ENCODE results near the gene GIMD1. TPM values are rescaled to one million over a fixed set of nuclear protein-coding genes. Genes with fewer than 3 reads are reported as not detected.
A peak's percentile ranks its signal among the peaks of the same experiment; 100 is the strongest.
"Not testable (repeated sequence)": the region's sequence is repeated elsewhere in the genome, so short reads cannot be mapped to it uniquely, and the experiment has no call there.

Gene GIMD1
- total RNA-seq, 1 donor from 2014 or later, result not detected

DNA sequence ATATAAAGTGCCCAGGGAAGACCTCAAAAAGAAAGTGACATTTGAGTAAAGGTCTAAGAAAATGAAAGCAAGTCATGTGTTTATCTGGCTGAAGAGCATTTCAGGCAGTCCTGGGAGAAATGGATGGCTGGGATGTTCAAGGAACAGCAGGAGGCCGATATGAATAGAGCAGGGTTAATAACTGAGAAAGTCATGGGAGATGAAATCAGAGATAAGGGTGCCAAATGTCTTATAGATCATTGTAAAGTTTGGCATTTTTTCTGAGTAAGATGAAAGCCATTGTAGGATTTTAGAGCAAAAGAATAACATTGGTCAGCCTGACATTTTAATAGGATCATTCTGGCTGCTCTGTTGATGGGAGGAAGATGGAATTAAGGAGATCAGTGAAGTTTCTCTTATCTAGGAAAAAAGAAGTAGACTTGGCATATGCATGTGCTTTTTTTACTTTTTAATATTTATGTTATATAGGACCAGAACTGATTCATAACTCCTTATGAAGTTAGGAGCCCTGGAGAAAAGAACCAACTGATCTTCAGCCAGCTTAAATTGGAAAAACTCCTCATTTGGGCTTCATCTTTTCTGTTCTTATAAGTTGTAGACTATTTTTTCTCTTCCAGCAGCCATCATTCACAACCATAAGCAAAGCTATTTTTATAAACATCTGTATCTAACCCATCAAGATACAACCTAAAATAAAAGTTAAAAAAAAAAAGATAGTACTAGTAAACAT is 33.7 kb downstream of the GIMD1 start:
- DNase-seq (ENCODE audit: low spot score), result no peak
- TF ChIP-seq, protein P1, sequence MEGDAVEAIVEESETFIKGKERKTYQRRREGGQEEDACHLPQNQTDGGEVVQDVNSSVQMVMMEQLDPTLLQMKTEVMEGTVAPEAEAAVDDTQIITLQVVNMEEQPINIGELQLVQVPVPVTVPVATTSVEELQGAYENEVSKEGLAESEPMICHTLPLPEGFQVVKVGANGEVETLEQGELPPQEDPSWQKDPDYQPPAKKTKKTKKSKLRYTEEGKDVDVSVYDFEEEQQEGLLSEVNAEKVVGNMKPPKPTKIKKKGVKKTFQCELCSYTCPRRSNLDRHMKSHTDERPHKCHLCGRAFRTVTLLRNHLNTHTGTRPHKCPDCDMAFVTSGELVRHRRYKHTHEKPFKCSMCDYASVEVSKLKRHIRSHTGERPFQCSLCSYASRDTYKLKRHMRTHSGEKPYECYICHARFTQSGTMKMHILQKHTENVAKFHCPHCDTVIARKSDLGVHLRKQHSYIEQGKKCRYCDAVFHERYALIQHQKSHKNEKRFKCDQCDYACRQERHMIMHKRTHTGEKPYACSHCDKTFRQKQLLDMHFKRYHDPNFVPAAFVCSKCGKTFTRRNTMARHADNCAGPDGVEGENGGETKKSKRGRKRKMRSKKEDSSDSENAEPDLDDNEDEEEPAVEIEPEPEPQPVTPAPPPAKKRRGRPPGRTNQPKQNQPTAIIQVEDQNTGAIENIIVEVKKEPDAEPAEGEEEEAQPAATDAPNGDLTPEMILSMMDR (IDR thresholded peaks at IDR 0.05), result no peak
- peaks cover 10% of the 10 kb centered on the region for H3K9me3 Mint-ChIP-seq (ENCODE audit: low read depth)
- no peaks in the 10 kb centered on the region for H3K27me3 Mint-ChIP-seq (ENCODE audit: low read depth)
- H3K4me1 Mint-ChIP-seq (ENCODE audit: low read depth), result peaks cover 5% of the 10 kb centered on the region
- H3K36me3 Mint-ChIP-seq (ENCODE audit: low read depth), result peaks cover 43% of the 10 kb centered on the region
- H3K27ac Mint-ChIP-seq (ENCODE audit: unreplicated experiment), result no peak overlapping the region
- H3K4me3 Mint-ChIP-seq (ENCODE audit: unreplicated experiment), result no peak overlapping the region

DNA sequence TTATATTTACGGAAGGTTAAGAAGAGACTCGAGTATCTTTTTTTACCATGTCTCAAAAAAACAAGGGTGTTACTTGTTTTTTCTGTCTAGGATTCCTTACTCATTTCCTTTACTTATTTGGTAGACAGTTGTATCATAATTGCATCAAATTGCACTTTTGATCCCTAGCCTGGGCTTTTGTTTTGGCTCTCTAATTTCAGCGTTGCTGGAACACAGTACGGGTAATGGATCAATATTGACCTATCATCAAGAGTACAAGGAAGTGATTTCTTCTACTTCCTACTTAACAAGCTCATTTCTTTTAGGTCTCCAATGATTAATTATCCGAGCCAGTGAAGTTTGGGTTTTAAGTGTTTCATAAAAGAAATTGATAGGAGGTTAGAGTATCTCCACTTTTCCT is 35.4 kb downstream of the GIMD1 start:
- Mint-ChIP-seq H3K9me3 (ENCODE audit: low read depth) (peaks cover 10% of the 10 kb centered on the region), H3K36me3 (ENCODE audit: low read depth) (peaks cover 33% of the 10 kb centered on the region), H3K4me1 (ENCODE audit: low read depth) (peaks cover 5% of the 10 kb centered on the region), H3K27ac (ENCODE audit: unreplicated experiment) (no peak overlapping the region), H3K27me3 (ENCODE audit: low read depth) (no peaks in the 10 kb centered on the region), H3K4me3 (ENCODE audit: unreplicated experiment) (no peak overlapping the region)
- DNase-seq (ENCODE audit: low spot score), result no peak
- TF ChIP-seq, protein P1 (IDR thresholded peaks at IDR 0.05), result no peak

DNA sequence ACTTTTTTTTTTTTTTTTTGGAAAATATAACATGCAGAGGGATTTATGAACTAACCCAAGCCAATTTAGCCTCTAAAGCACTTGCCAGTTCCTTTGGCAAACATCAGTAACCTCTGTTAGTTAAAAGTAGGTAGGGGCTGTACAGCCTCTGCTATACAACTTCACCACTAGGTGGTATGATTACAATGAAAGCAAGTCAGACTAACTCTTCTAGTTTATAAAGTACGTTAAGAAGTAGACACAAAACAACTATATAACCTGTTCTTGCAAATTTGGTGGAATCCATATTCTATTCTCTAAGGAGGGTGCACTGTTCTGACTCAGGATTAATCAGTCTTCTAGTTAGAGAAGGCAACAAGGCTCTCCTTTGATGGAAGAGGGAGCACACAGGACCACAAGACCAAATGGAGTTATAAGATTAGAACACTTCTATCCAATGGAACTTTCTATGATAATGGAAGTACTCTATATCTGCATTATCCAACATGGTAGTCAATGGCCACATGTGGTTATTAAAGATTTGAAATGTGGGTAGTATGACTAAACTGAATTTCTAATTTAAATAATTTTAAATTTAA is 39.4 kb downstream of the GIMD1 start:
- TF ChIP-seq, protein P1 (IDR thresholded peaks at IDR 0.05), result peak; percentile 87
- no peak overlapping the region for H3K4me3 Mint-ChIP-seq (ENCODE audit: unreplicated experiment)
- DNase-seq (ENCODE audit: low spot score), result no peak
- no peaks in the 10 kb centered on the region for H3K27me3 Mint-ChIP-seq (ENCODE audit: low read depth)
- peaks cover 3% of the 10 kb centered on the region for H3K4me1 Mint-ChIP-seq (ENCODE audit: low read depth)
- H3K9me3 Mint-ChIP-seq (ENCODE audit: low read depth), result no peaks in the 10 kb centered on the region
- H3K36me3 Mint-ChIP-seq (ENCODE audit: low read depth), result peaks cover 21% of the 10 kb centered on the region
- H3K27ac Mint-ChIP-seq (ENCODE audit: unreplicated experiment), result no peak overlapping the region

DNA sequence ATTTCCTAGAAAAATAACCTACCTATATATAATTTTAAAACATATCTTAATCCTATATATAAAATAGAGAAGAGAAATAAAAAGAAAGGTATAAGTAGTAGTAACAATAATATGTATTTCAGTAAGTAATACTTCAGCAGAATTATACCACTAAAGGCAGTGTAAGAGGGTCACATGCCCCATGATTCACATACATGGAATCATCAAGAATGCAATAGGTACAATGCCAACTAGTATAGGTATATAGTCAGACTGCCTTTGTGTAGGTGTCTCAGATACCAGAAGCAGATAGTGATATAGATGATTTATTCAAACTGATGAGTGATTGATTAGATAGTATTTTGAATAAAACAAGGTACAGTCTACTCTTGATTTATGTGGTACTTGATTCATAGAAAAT is 42.8 kb downstream of the GIMD1 start:
- Mint-ChIP-seq H3K27ac (ENCODE audit: unreplicated experiment) (no peak overlapping the region), H3K4me1 (ENCODE audit: low read depth) (peaks cover 18% of the 10 kb centered on the region), H3K4me3 (ENCODE audit: unreplicated experiment) (no peak overlapping the region), H3K9me3 (ENCODE audit: low read depth) (no peaks in the 10 kb centered on the region), H3K27me3 (ENCODE audit: low read depth) (no peaks in the 10 kb centered on the region), H3K36me3 (ENCODE audit: low read depth) (peaks cover 12% of the 10 kb centered on the region)
- DNase-seq (ENCODE audit: low spot score), result no peak
- TF ChIP-seq, protein P1 (IDR thresholded peaks at IDR 0.05), result no peak

DNA sequence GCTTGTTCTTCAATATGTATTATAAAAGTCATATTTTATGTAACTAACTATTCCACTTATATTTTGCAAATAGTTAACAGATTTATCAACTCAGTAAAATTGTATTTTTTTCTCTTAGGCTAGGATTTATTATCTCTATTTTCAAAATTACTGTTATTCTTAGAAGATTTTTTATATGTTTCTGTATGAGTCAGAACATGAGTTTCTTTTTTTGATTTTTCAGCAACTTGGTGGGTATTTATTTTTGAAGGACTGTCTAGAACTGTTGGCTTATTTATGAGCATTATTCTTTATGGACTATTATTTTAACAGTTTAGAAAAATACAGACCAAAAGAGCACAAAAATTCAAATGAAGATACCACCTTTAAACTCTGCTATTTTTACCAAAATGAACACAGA is 45.5 kb downstream of the GIMD1 start:
- Mint-ChIP-seq H3K4me1 (ENCODE audit: low read depth) (peaks cover 18% of the 10 kb centered on the region), H3K9me3 (ENCODE audit: low read depth) (no peaks in the 10 kb centered on the region), H3K27me3 (ENCODE audit: low read depth) (no peaks in the 10 kb centered on the region), H3K27ac (ENCODE audit: unreplicated experiment) (peak overlapping the region; percentile 74), H3K4me3 (ENCODE audit: unreplicated experiment) (no peak overlapping the region), H3K36me3 (ENCODE audit: low read depth) (peaks cover 10% of the 10 kb centered on the region)
- TF ChIP-seq, protein P1 (IDR thresholded peaks at IDR 0.05), result no peak
- no peak for DNase-seq (ENCODE audit: low spot score)

DNA sequence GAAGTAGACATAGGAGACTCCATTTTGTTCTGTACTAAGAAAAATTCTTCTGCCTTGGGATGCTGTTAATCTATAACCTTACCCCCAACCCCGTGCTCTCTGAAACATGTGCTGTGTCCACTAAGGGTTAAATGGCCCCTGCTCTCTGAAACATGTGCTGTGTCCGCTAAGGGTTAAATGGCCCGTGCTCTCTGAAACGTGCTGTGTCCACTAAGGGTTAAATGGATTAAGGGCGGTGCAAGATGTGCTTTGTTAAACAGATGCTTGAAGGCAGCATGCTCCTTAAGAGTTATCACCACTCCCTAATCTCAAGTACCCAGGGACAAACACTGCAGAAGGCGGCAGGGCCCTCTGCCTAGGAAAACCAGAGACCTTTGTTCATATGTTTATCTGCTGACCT is 46.8 kb downstream of the GIMD1 start:
- not testable (repeated sequence) for H3K36me3 Mint-ChIP-seq (ENCODE audit: low read depth); DNase-seq (ENCODE audit: low spot score); H3K9me3 Mint-ChIP-seq (ENCODE audit: low read depth); H3K4me3 Mint-ChIP-seq (ENCODE audit: unreplicated experiment); H3K27me3 Mint-ChIP-seq (ENCODE audit: low read depth); H3K27ac Mint-ChIP-seq (ENCODE audit: unreplicated experiment)
- H3K4me1 Mint-ChIP-seq (ENCODE audit: low read depth), result peaks cover 18% of the 10 kb centered on the region

DNA sequence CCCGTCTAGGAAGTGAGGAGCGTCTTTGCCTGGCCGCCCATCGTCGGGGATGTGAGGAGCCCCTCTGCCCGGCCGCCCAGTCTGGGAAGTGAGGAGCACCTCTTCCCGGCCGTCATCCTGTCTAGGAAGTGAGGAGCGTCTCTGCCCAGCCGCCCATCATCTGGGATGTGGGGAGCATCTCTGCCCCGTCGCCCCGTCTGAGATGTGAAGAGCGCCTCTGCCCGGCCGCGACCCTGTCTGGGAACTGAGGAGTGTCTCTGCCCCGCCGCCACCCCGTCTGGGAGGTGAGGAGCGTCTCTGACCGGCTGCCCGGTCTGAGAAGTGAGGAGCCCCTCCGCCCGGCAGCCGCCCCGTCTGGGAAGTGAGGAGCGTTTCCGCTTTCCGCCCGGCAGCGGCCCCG is 47.4 kb downstream of the GIMD1 start:
- not testable (repeated sequence) for H3K36me3 Mint-ChIP-seq (ENCODE audit: low read depth); H3K4me3 Mint-ChIP-seq (ENCODE audit: unreplicated experiment); H3K27ac Mint-ChIP-seq (ENCODE audit: unreplicated experiment); H3K27me3 Mint-ChIP-seq (ENCODE audit: low read depth); H3K9me3 Mint-ChIP-seq (ENCODE audit: low read depth)
- DNase-seq (ENCODE audit: low spot score), result peak; percentile 85
- H3K4me1 Mint-ChIP-seq (ENCODE audit: low read depth), result peaks cover 16% of the 10 kb centered on the region

Data from chondrocyte (in vitro differentiated cells).